SK-N-SH (cell line): ENCODE measurements around the gene DAB2IP. TPM values are rescaled to one million over a fixed set of nuclear protein-coding genes. Genes with fewer than 3 reads are reported as not detected.

Experiments used
- CTCF ChIA-PET: fragments of 300-600, 350-600 bp; formaldehyde crosslinking; extraction: SDS; loops from one replicate; lab custom pipeline; 2021; lab: Yijun Ruan, JAX
- POLR2A ChIA-PET: fragments of 350-600 bp; sonication (Branson Sonifier 250); formaldehyde crosslinking; extraction: SDS; loops from one replicate; lab custom pipeline; 2020; ENCODE audit warnings: antibody characterized with exemption, inconsistent platforms; lab: Yijun Ruan, JAX
- DNase-seq: peaks from one replicate; pipeline ENCODE4 v3.0.0; 2012
- H2AFZ ChIP-seq: fragments of 200-600 bp; sonication (generic); 2 replicates; pipeline ENCODE4 v1.8.1; 2016; ENCODE audit warnings: antibody characterized with exemption, mild to moderate bottlenecking, low read depth
- H3F3A ChIP-seq: fragments of 200-600 bp; sonication (generic); replicated peaks from 2 replicates; pipeline ENCODE3; 2016; ENCODE audit warnings: antibody characterized with exemption, mild to moderate bottlenecking; ENCODE audit not compliant: insufficient read depth
- H3K27ac ChIP-seq, 2 experiments: fragments of 200-500 bp in 1 of 2; fragments of 200-600 bp in 1 of 2; sonication (Bioruptor generic) in 1 of 2; sonication (generic), shearing (Covaris generic) in 1 of 2; 2 replicates each; pipeline versions ENCODE4 v1.5.1 to v1.6.1; 2014 to 2016; ENCODE audit warnings: low read depth in 2 of 2, inconsistent platforms in 1 of 2, low read length in 1 of 2, mild to moderate bottlenecking in 1 of 2, mixed read lengths in 1 of 2
- H3K27me3 ChIP-seq: fragments of 200-600 bp; sonication (generic), shearing (Covaris generic); 2 replicates; pipeline ENCODE4 v1.6.1; 2016; ENCODE audit warnings: mixed run types; ENCODE audit not compliant: insufficient read depth
- H3K36me3 ChIP-seq, 2 experiments: fragments of 200-500 bp in 1 of 2; fragments of 200-600 bp in 1 of 2; sonication (Bioruptor generic) in 1 of 2; sonication (generic) in 1 of 2; replicated peaks in 1 of 2; 2 replicates each; pipeline versions ENCODE3 to v1.5.1; 2014 to 2016; ENCODE audit warnings: low read length in 1 of 2, mild to moderate bottlenecking in 1 of 2; ENCODE audit not compliant: insufficient read depth in 2 of 2, control insufficient read depth in 1 of 2
- H3K4me1 ChIP-seq, 2 experiments: fragments of 200-500 bp in 1 of 2; fragments of 200-600 bp in 1 of 2; sonication (Bioruptor generic) in 1 of 2; sonication (generic), shearing (Covaris generic) in 1 of 2; 2 replicates each; pipeline versions ENCODE4 v1.5.1 to v1.6.1; 2014 to 2016; ENCODE audit warnings: low read depth in 1 of 2, low read length in 1 of 2, mixed run types in 1 of 2; ENCODE audit not compliant: insufficient read depth in 2 of 2, control insufficient read depth in 1 of 2
- H3K4me2 ChIP-seq: fragments of 200-600 bp; sonication (generic), shearing (Covaris generic); 2 replicates; pipeline ENCODE4 v1.6.1; 2017; ENCODE audit warnings: mixed run types
- H3K4me3 ChIP-seq, 2 experiments: fragments of 200-500 bp in 1 of 2; fragments of 200-600 bp in 1 of 2; sonication (Bioruptor generic) in 1 of 2; sonication (generic), shearing (Covaris generic) in 1 of 2; 2 replicates each; pipeline versions ENCODE4 v1.5.1 to v1.8.1; 2014 to 2016; ENCODE audit warnings: low read depth in 2 of 2, inconsistent platforms in 1 of 2, low read length in 1 of 2, mild to moderate bottlenecking in 1 of 2, mixed read lengths in 1 of 2, moderate library complexity in 1 of 2
- H3K79me2 ChIP-seq: fragments of 200-600 bp; sonication (generic); 2 replicates; pipeline ENCODE4 v1.8.1; 2017; ENCODE audit warnings: mild to moderate bottlenecking; ENCODE audit not compliant: insufficient read depth
- H3K9ac ChIP-seq: fragments of 200-600 bp; sonication (generic); 2 replicates; pipeline ENCODE4 v1.6.1; 2017; ENCODE audit warnings: mixed run types
- H3K9me2 ChIP-seq: fragments of 200-600 bp; sonication (generic); 2 replicates; pipeline ENCODE4 v1.6.1; 2017; ENCODE audit warnings: mixed run types
- H3K9me3 ChIP-seq: fragments of 200-600 bp; sonication (generic); 2 replicates; pipeline ENCODE4 v1.6.1; 2017; ENCODE audit warnings: mixed run types, mild to moderate bottlenecking, moderate library complexity
- H4K20me1 ChIP-seq: fragments of 200-600 bp; sonication (generic); 2 replicates; pipeline ENCODE4 v1.6.1; 2017; ENCODE audit warnings: mild to moderate bottlenecking, mixed run types; ENCODE audit not compliant: insufficient read depth
- FOXJ3 ChIP-seq: sonication (generic); formaldehyde crosslinking; IDR thresholded peaks from 2 replicates; pipeline ENCODE4 v1.5.1; 2020; ENCODE audit warnings: mild to moderate bottlenecking, missing genetic modification reagents
- MEF2A ChIP-seq: IDR thresholded peaks from 2 replicates; pipeline ENCODE4 v1.4.0; 2012; ENCODE audit warnings: low read depth, borderline replicate concordance
- NRF1 ChIP-seq: IDR thresholded peaks from 2 replicates; pipeline ENCODE4 v1.6.1; 2012; ENCODE audit warnings: low read depth, mild to moderate bottlenecking, low read length
- SIN3A ChIP-seq: IDR thresholded peaks from 2 replicates; pipeline ENCODE4 v1.6.1; 2012; ENCODE audit warnings: low read depth, mild to moderate bottlenecking, low read length, moderate library complexity, borderline replicate concordance
- SMC3 ChIP-seq: IDR thresholded peaks from 2 replicates; pipeline ENCODE4 v1.6.1; 2012; ENCODE audit warnings: low read depth, low read length, improper control_type of control experiment
- YY1 ChIP-seq: IDR thresholded peaks from 2 replicates; pipeline ENCODE4 v1.4.0; 2012; ENCODE audit warnings: low read depth, mild to moderate bottlenecking
- WGBS: methylation state at CpG from one replicate; pipeline ENCODE4 v1.1.6; 2017; ENCODE audit warnings: low lambda C conversion rate; 5-methylcytosine and 5-hydroxymethylcytosine counted together
- polyA plus RNA-seq, 3 experiments: library from polyadenylated mRNA; depleted of rRNA; stranded (reverse); fragments of >200 nt; gene quantifications; 2 replicates each; pipeline ENCODE4 v1.2.3, GENCODE V29; 2012
- TF ChIP-seq, protein P1 (sequence below): IDR thresholded peaks from 2 replicates; pipeline ENCODE4; 2012
- TF ChIP-seq, protein P2 (sequence below): fragments of 150-350 bp; IDR thresholded peaks from 2 replicates; pipeline ENCODE4 v1.6.1; 2017; ENCODE audit warnings: antibody characterized with exemption, low read length, low read depth, borderline replicate concordance
- TF ChIP-seq, protein P3 (sequence below): IDR thresholded peaks from 2 replicates; pipeline ENCODE4 v1.4.0; 2012; ENCODE audit warnings: low read depth, borderline replicate concordance

The DAB2IP gene
- polyA plus RNA-seq, 1 of the 3 experiments (the other 2 are of a cell fraction) = 21.4 TPM

DNA sequence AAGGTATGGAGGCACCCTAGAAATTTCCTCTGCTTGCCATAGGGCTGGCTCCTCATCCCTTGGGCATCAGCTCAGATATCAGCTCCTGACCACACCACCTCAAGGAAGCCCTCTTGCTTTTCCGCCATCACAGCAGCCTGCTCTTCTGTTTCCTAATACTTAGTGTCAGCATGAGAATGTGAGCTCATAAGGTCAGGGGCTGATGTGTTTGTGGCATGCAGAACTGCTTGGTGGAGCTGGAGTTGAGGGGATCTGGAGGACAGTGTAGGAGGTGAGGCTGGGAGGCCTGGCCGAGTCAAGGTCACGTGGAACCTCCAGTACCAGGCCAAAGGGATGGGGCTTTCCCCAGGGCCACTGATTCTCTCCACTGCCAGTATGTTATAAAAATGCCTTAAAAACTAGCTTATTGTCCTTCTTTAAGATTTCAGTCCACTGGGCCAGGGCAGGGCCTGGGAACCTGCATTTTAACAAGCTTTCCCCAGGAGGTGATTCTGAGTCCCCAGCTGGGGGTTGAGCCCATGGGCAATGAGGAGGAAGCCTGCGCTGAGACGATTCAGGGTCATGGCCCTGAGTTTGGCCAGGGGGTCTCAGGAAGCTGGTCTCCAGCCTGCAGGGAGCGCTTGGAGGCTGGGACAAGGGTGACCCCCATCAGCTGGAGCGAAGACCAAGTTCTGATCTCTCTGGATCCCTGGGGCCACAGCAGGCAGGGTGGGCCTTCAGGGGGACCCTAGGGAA is 28.6 kb downstream of the DAB2IP start:
- Histone ChIP-seq H3K4me1 (peaks cover 10 to 18% of the 10 kb centered on the region in 2 experiments; a peak in 3 of 4 replicates), H3K4me3 (no peak overlapping the region), H3K79me2 (no peaks in the 10 kb centered on the region), H4K20me1 (peaks cover 5% of the 10 kb centered on the region; the same call in 1 of the 2 replicates), H3K36me3 (peaks cover 7 to 11% of the 10 kb centered on the region in 2 experiments), H3K4me2 (no peak overlapping the region), H3K9me3 (no peaks in the 10 kb centered on the region), H3F3A (no peaks in the 10 kb centered on the region), H3K27me3 (no peaks in the 10 kb centered on the region), H2AFZ (no peak overlapping the region), H3K9ac (no peak overlapping the region), H3K9me2 (no peaks in the 10 kb centered on the region), H3K27ac (no peak overlapping the region)
- CTCF ChIA-PET = interaction anchor here (0.6 to 13.8 kb wide), 9 partner anchors 8 to 134 kb away, joined by 3 to 194 read pairs (median 5); no protein-coding TSS in a partner anchor
- WGBS = 97% methylated on average over 7 of the region's 7 CpGs
- TF ChIP-seq NRF1 = no peak
- no peak for TF ChIP-seq FOXJ3
- TF ChIP-seq SIN3A = no peak
- no peak for TF ChIP-seq MEF2A
- no peak for TF ChIP-seq SMC3
- TF ChIP-seq, protein P1, sequence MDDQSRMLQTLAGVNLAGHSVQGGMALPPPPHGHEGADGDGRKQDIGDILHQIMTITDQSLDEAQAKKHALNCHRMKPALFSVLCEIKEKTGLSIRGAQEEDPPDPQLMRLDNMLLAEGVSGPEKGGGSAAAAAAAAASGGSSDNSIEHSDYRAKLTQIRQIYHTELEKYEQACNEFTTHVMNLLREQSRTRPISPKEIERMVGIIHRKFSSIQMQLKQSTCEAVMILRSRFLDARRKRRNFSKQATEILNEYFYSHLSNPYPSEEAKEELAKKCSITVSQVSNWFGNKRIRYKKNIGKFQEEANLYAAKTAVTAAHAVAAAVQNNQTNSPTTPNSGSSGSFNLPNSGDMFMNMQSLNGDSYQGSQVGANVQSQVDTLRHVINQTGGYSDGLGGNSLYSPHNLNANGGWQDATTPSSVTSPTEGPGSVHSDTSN = no peak
- TF ChIP-seq YY1 = no peak
- POLR2A ChIA-PET = no interaction called here
- no peak for DNase-seq

DNA sequence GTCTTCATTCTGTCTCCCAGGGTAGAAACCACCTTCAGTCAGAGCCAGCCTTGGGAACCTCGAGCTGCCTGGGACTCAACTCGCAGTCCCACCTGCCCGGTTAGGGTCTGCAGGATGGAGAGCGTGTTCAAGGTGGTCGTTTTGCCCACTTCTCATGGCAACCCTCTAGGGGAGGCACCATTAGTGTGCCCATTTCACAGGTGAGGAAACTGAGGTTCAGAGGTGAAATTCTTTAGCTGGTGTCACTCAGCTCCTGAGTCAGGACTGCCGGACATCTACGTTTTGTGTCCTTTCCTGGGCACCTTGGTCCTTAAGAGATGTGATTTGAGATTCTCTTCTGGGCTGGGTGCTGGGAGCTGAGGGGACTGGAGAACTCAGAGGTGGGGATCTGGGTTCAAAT is 30.0 kb downstream of the DAB2IP start:
- Histone ChIP-seq H2AFZ (no peak overlapping the region), H3K4me1 (peaks cover 4 to 8% of the 10 kb centered on the region in 2 experiments; a peak in 2 of 4 replicates), H3K4me3 (no peak overlapping the region), H3K9me3 (no peaks in the 10 kb centered on the region), H4K20me1 (peaks cover 4% of the 10 kb centered on the region; the same call in 1 of the 2 replicates), H3F3A (no peaks in the 10 kb centered on the region), H3K36me3 (peaks cover 7 to 11% of the 10 kb centered on the region in 2 experiments), H3K9ac (no peak overlapping the region), H3K27ac (no peak overlapping the region), H3K9me2 (no peaks in the 10 kb centered on the region), H3K79me2 (no peaks in the 10 kb centered on the region), H3K4me2 (no peak overlapping the region), H3K27me3 (no peaks in the 10 kb centered on the region)
- TF ChIP-seq, protein P2, sequence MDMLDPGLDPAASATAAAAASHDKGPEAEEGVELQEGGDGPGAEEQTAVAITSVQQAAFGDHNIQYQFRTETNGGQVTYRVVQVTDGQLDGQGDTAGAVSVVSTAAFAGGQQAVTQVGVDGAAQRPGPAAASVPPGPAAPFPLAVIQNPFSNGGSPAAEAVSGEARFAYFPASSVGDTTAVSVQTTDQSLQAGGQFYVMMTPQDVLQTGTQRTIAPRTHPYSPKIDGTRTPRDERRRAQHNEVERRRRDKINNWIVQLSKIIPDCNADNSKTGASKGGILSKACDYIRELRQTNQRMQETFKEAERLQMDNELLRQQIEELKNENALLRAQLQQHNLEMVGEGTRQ = no peak
- TF ChIP-seq, protein P3, sequence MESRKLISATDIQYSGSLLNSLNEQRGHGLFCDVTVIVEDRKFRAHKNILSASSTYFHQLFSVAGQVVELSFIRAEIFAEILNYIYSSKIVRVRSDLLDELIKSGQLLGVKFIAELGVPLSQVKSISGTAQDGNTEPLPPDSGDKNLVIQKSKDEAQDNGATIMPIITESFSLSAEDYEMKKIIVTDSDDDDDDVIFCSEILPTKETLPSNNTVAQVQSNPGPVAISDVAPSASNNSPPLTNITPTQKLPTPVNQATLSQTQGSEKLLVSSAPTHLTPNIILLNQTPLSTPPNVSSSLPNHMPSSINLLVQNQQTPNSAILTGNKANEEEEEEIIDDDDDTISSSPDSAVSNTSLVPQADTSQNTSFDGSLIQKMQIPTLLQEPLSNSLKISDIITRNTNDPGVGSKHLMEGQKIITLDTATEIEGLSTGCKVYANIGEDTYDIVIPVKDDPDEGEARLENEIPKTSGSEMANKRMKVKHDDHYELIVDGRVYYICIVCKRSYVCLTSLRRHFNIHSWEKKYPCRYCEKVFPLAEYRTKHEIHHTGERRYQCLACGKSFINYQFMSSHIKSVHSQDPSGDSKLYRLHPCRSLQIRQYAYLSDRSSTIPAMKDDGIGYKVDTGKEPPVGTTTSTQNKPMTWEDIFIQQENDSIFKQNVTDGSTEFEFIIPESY = no peak
- POLR2A ChIA-PET = no interaction called here
- WGBS = 89% methylated on average over 7 of the region's 7 CpGs
- CTCF ChIA-PET = interaction anchor here (1.0 to 13.8 kb wide), 5 partner anchors 11 to 136 kb away, joined by 3 to 194 read pairs (median 12); no protein-coding TSS in a partner anchor
- DNase-seq = no peak
